Large intestine (tissue), 3 donors: ENCODE results near the gene TTC9B. TPM values are rescaled to one million over a fixed set of nuclear protein-coding genes. Genes with fewer than 3 reads are reported as not detected.

Source experiments
- DNase-seq, 2 donors: peaks; one replicate each; pipeline versions ENCODE4 v3.0.0 to v3.0.0-alpha.2; 2013
- H3K27ac ChIP-seq: one replicate; pipeline ENCODE4 v1.5.1; 2013; ENCODE audit warnings: low read length
- H3K27me3 ChIP-seq: 2 replicates; pipeline ENCODE4 v1.6.1; 2013; ENCODE audit warnings: low read length; ENCODE audit not compliant: control insufficient read depth, insufficient read depth
- H3K36me3 ChIP-seq: 2 replicates; pipeline ENCODE4 v1.6.1; 2013; ENCODE audit warnings: low read length; ENCODE audit not compliant: control insufficient read depth, insufficient read depth
- H3K4me1 ChIP-seq: one replicate; pipeline ENCODE4 v1.6.1; 2013; ENCODE audit warnings: low read length; ENCODE audit not compliant: control insufficient read depth, insufficient read depth
- H3K4me3 ChIP-seq: one replicate; pipeline ENCODE4 v1.5.1; 2013; ENCODE audit warnings: low read length
- H3K9me3 ChIP-seq: one replicate; pipeline ENCODE4 v1.6.1; 2013; ENCODE audit warnings: mild to moderate bottlenecking, low read depth, low read length, moderate library complexity; ENCODE audit not compliant: control insufficient read depth
- WGBS: methylation state at CpG from one replicate; pipeline ENCODE4 v1.1.5; 2013; ENCODE audit warnings: low lambda C conversion rate; ENCODE audit not compliant: insufficient coverage; 5-methylcytosine and 5-hydroxymethylcytosine counted together
- polyA plus RNA-seq: library from polyadenylated mRNA; unstranded; fragments of 120-200 nt; gene quantifications from one replicate; pipeline ENCODE4 v1.2.1, GENCODE V29; 2013

Gene TTC9B
- polyA plus RNA-seq, 1 donor = 3.1 TPM

- Histone ChIP-seq H3K4me1 (no peaks in the 10 kb centered on the region), H3K36me3 (peaks cover 77% of the 10 kb centered on the region), H3K27me3 (no peaks in the 10 kb centered on the region), H3K4me3 (no peak overlapping the region), H3K27ac (no peak overlapping the region), H3K9me3 (no peaks in the 10 kb centered on the region)
- no CpG with 5 or more reads among the region's 6 CpGs for WGBS
- no peak for DNase-seq
Measured at GRCh38 chr19:40240332-40240731, 22.1 kb upstream of the TTC9B start.

GRCh38 chr19:40239415-40240226 is 21.4 kb upstream of the TTC9B start:
- Histone ChIP-seq H3K4me3 (no peak overlapping the region), H3K27me3 (no peaks in the 10 kb centered on the region), H3K4me1 (no peaks in the 10 kb centered on the region), H3K9me3 (no peaks in the 10 kb centered on the region), H3K36me3 (peaks cover 79% of the 10 kb centered on the region), H3K27ac (no peak overlapping the region)
- WGBS = no CpG with 5 or more reads among the region's 12 CpGs
- no peak for DNase-seq

GRCh38 chr19:40238775-40239174 is 20.6 kb upstream of the TTC9B start:
- Histone ChIP-seq H3K9me3 (no peaks in the 10 kb centered on the region), H3K36me3 (peaks cover 83% of the 10 kb centered on the region), H3K4me1 (no peaks in the 10 kb centered on the region), H3K4me3 (no peak overlapping the region), H3K27me3 (no peaks in the 10 kb centered on the region), H3K27ac (no peak overlapping the region)
- no CpG with 5 or more reads among the region's 9 CpGs for WGBS
- no peak for DNase-seq

GRCh38 chr19:40237791-40238190 is 19.6 kb upstream of the TTC9B start:
- H3K36me3 ChIP-seq = peaks cover 86% of the 10 kb centered on the region
- no peaks in the 10 kb centered on the region for H3K27me3 ChIP-seq
- H3K9me3 ChIP-seq = no peaks in the 10 kb centered on the region
- no CpG with 5 or more reads among the region's 14 CpGs for WGBS
- H3K27ac ChIP-seq = no peak overlapping the region
- no peak for DNase-seq
- H3K4me1 ChIP-seq = no peaks in the 10 kb centered on the region
- no peak overlapping the region for H3K4me3 ChIP-seq

GRCh38 chr19:40236366-40236765 is 18.2 kb upstream of the TTC9B start:
- Histone ChIP-seq H3K36me3 (peaks cover 75% of the 10 kb centered on the region), H3K9me3 (no peaks in the 10 kb centered on the region), H3K27ac (no peak overlapping the region), H3K27me3 (no peaks in the 10 kb centered on the region), H3K4me3 (no peak overlapping the region), H3K4me1 (peaks cover 11% of the 10 kb centered on the region)
- DNase-seq = no peak
- 80% methylated on average over 1 of the region's 6 CpGs for WGBS

GRCh38 chr19:40236026-40236355 is 17.8 kb upstream of the TTC9B start:
- peaks cover 15% of the 10 kb centered on the region for H3K4me1 ChIP-seq
- H3K4me3 ChIP-seq = no peak overlapping the region
- H3K27me3 ChIP-seq = no peaks in the 10 kb centered on the region
- H3K9me3 ChIP-seq = no peaks in the 10 kb centered on the region
- no peak for DNase-seq
- no peak overlapping the region for H3K27ac ChIP-seq
- peaks cover 71% of the 10 kb centered on the region for H3K36me3 ChIP-seq
- no CpG with 5 or more reads among the region's 9 CpGs for WGBS

- Histone ChIP-seq H3K27ac (no peak overlapping the region), H3K4me3 (no peak overlapping the region), H3K4me1 (peaks cover 16% of the 10 kb centered on the region), H3K36me3 (peaks cover 66% of the 10 kb centered on the region), H3K27me3 (no peaks in the 10 kb centered on the region), H3K9me3 (no peaks in the 10 kb centered on the region)
- no peak for DNase-seq
- whole genome bisulfite sequencing = no CpG with 5 or more reads among the region's 30 CpGs
Measured at GRCh38 chr19:40235238-40236025, 17.2 kb upstream of the TTC9B start.

GRCh38 chr19:40234429-40235237 is 16.4 kb upstream of the TTC9B start:
- WGBS = no CpG with 5 or more reads among the region's 22 CpGs
- Histone ChIP-seq H3K36me3 (peaks cover 58% of the 10 kb centered on the region), H3K4me3 (no peak overlapping the region)

GRCh38 chr19:40233811-40234389 is 15.7 kb upstream of the TTC9B start:
- H3K36me3 ChIP-seq = peaks cover 50% of the 10 kb centered on the region
- WGBS = no CpG with 5 or more reads among the region's 20 CpGs
- no peak overlapping the region for H3K27ac ChIP-seq
- H3K9me3 ChIP-seq = no peaks in the 10 kb centered on the region
- peaks cover 16% of the 10 kb centered on the region for H3K4me1 ChIP-seq
- no peak overlapping the region for H3K4me3 ChIP-seq
- DNase-seq = no peak
- no peaks in the 10 kb centered on the region for H3K27me3 ChIP-seq

More at GRCh38 chr19:40234429-40235237, 16.4 kb upstream of the TTC9B start:
- Histone ChIP-seq H3K9me3 (no peaks in the 10 kb centered on the region), H3K4me1 (peaks cover 16% of the 10 kb centered on the region), H3K27ac (no peak overlapping the region), H3K27me3 (no peaks in the 10 kb centered on the region)
- DNase-seq = no peak
